Thoracic aorta (tissue), 2 donors: ENCODE measurements around the gene CELA3B. TPM values are rescaled to one million over a fixed set of nuclear protein-coding genes. Genes with fewer than 3 reads are reported as not detected.
A peak's percentile ranks its signal among the peaks of the same experiment; 100 is the strongest.

Source experiments
- ATAC-seq: fragments of 150-250 bp; one replicate; pipeline ENCODE4 v1.8.0; 2017; ENCODE audit warnings: low read depth; ENCODE audit not compliant: insufficient number of reproducible peaks, low FRiP score
- DNase-seq: peaks from one replicate; pipeline ENCODE4 v3.0.0-alpha.2; 2020; ENCODE audit warnings: low spot score
- H3K27ac ChIP-seq, 2 donors: fragments of 200-600 bp; sonication (generic); 1 replicate in 1 of 2; 2 replicates in 1 of 2; pipeline ENCODE4 v1.5.1; 2016; ENCODE audit warnings: mild to moderate bottlenecking in 2 of 2, moderate library complexity in 2 of 2
- H3K27me3 ChIP-seq: fragments of 200-600 bp; sonication (generic); replicated peaks from 2 replicates; pipeline ENCODE4 v1.6.0; 2016; ENCODE audit warnings: mild to moderate bottlenecking; ENCODE audit not compliant: insufficient read depth
- H3K36me3 ChIP-seq: fragments of 200-600 bp; sonication (generic); one replicate; pipeline ENCODE4 v1.5.1; 2016
- H3K4me1 ChIP-seq, 2 donors: fragments of 200-600 bp; sonication (generic); 1 replicate in 1 of 2; 2 replicates in 1 of 2; pipeline versions ENCODE4 v1.5.1 to v1.6.0; 2016; ENCODE audit warnings: low read depth in 2 of 2, mild to moderate bottlenecking in 1 of 2; ENCODE audit not compliant: control insufficient read depth in 1 of 2
- H3K4me3 ChIP-seq: fragments of 200-600 bp; sonication (generic); 2 replicates; pipeline ENCODE4 v1.5.1; 2016; ENCODE audit warnings: mild to moderate bottlenecking
- H3K9me3 ChIP-seq: fragments of 200-600 bp; sonication (generic); 2 replicates; pipeline ENCODE4 v1.5.1; 2016
- CTCF ChIP-seq: fragments of 200-600 bp; sonication (generic); IDR thresholded peaks from one replicate; pipeline ENCODE4 v1.5.1; 2019; ENCODE audit warnings: antibody characterized with exemption
- total RNA-seq, 2 donors: library from RNA; depleted of rRNA; stranded (reverse); fragments of >200 nt; gene quantifications; one replicate each; pipeline versions ENCODE4 v1.1.0 to v1.2.3, GENCODE V29; 2016

The CELA3B gene
- total RNA-seq, 2 donors from 2014 or later: 2.0 TPM; not detected in 1

- Histone ChIP-seq H3K4me3 (peak within 1 kb of the TSS; percentile 75), H3K9me3 (no peaks in the 10 kb centered on the region), H3K36me3 (no peaks in the 10 kb centered on the region), H3K4me1 (peaks cover 31 to 83% of the 10 kb centered on the region in 2 donors), H3K27ac (peak within 1 kb of the TSS; percentile 95 to 99), H3K27me3 (no peaks in the 10 kb centered on the region)
- ATAC-seq (no peak), DNase-seq (no peak)
- TF ChIP-seq CTCF: no peak
Observed at GRCh38 chr1:21937034-21937371, 39.8 kb upstream of the CELA3B start, which contains the start of gene HSPG2. HSPG2 (minus strand) TSS chr1:21937310; CDS start chr1:21937217, 93 bp downstream.

- Histone ChIP-seq H3K36me3 (no peaks in the 10 kb centered on the region), H3K27me3 (no peaks in the 10 kb centered on the region), H3K4me1 (peaks cover 32 to 83% of the 10 kb centered on the region in 2 donors), H3K4me3 (peak overlapping the region; percentile 71), H3K9me3 (no peaks in the 10 kb centered on the region), H3K27ac (peak overlapping the region; percentile 76 to 89)
- no peak for DNase-seq
- peak; percentile 13 for ATAC-seq
- TF ChIP-seq CTCF: no peak
Observed at GRCh38 chr1:21937372-21938121, 39.3 kb upstream of the CELA3B start.

- DNase-seq (no peak), ATAC-seq (no peak)
- H3K36me3 ChIP-seq: no peaks in the 10 kb centered on the region
- no peaks in the 10 kb centered on the region for H3K27me3 ChIP-seq
- no peak overlapping the region for H3K4me3 ChIP-seq
- H3K27ac ChIP-seq: peak overlapping the region; percentile 76 to 89
- TF ChIP-seq CTCF: no peak
- peaks cover 31 to 79% of the 10 kb centered on the region in 2 donors for H3K4me1 ChIP-seq
- H3K9me3 ChIP-seq: no peaks in the 10 kb centered on the region
Observed at GRCh38 chr1:21938732-21939538, 37.9 kb upstream of the CELA3B start.

- Histone ChIP-seq H3K9me3 (no peaks in the 10 kb centered on the region), H3K27me3 (no peaks in the 10 kb centered on the region), H3K4me1 (peaks cover 36 to 78% of the 10 kb centered on the region in 2 donors), H3K27ac (peak overlapping the region; percentile 76 to 89), H3K36me3 (no peaks in the 10 kb centered on the region), H3K4me3 (no peak overlapping the region)
- ATAC-seq (peak; percentile 41), DNase-seq (peak; percentile 76)
- TF ChIP-seq CTCF: peak; percentile 76
Observed at GRCh38 chr1:21939650-21940374, 37.0 kb upstream of the CELA3B start.

GRCh38 chr1:21940492-21940891, 36.3 kb upstream of the CELA3B start:
- no peak for DNase-seq
- no peak for TF ChIP-seq CTCF
- Histone ChIP-seq H3K27ac (peak overlapping the region; percentile 76 to 89), H3K36me3 (no peaks in the 10 kb centered on the region), H3K4me3 (no peak overlapping the region), H3K9me3 (no peaks in the 10 kb centered on the region), H3K27me3 (no peaks in the 10 kb centered on the region), H3K4me1 (peaks cover 36 to 71% of the 10 kb centered on the region in 2 donors)
- ATAC-seq: no peak
